GM23248 (cell line): Measurements from ENCODE around the gene RFXANK. TPM values are rescaled to one million over a fixed set of nuclear protein-coding genes. Genes with fewer than 3 reads are reported as not detected.
"Not testable (repeated sequence)": the region's sequence is repeated elsewhere in the genome, so short reads cannot be mapped to it uniquely, and the experiment has no call there.

Experiments
- DNase-seq: peaks from one replicate; pipeline ENCODE4 v3.0.0-alpha.2; 2015
- H2AFZ ChIP-seq: fragments of 200-600 bp; sonication (generic); 2 replicates; pipeline ENCODE4 v1.6.1; 2016; ENCODE audit warnings: antibody characterized with exemption
- H3F3A ChIP-seq: fragments of 200-600 bp; sonication (generic); 2 replicates; pipeline ENCODE4 v1.6.1; 2016; ENCODE audit warnings: mild to moderate bottlenecking, antibody characterized with exemption, mixed run types; ENCODE audit not compliant: insufficient read depth
- H3K27ac ChIP-seq: fragments of 200-600 bp; sonication (generic); 2 replicates; pipeline ENCODE4 v1.5.1; 2016; ENCODE audit warnings: mild to moderate bottlenecking
- H3K27me3 ChIP-seq: fragments of 200-600 bp; sonication (generic); replicated peaks from 2 replicates; pipeline ENCODE4 v1.6.1; 2016; ENCODE audit warnings: mild to moderate bottlenecking; ENCODE audit not compliant: insufficient read depth
- H3K36me3 ChIP-seq: fragments of 200-600 bp; sonication (generic); 2 replicates; pipeline ENCODE4 v1.6.1; 2016; ENCODE audit warnings: low read depth, mild to moderate bottlenecking
- H3K4me1 ChIP-seq: fragments of 200-600 bp; sonication (generic); 2 replicates; pipeline ENCODE4 v1.6.1; 2016; ENCODE audit warnings: mild to moderate bottlenecking; ENCODE audit not compliant: insufficient read depth
- H3K4me2 ChIP-seq: fragments of 200-600 bp; sonication (generic); one replicate; pipeline ENCODE4 v1.6.1; 2016; ENCODE audit warnings: mild to moderate bottlenecking; ENCODE audit not compliant: unreplicated experiment
- H3K4me3 ChIP-seq: fragments of 200-600 bp; sonication (generic); 2 replicates; pipeline ENCODE4 v1.5.1; 2016; ENCODE audit warnings: mild to moderate bottlenecking
- H3K79me2 ChIP-seq: fragments of 200-600 bp; sonication (generic); 2 replicates; pipeline ENCODE4 v1.6.1; 2016; ENCODE audit warnings: mild to moderate bottlenecking; ENCODE audit not compliant: insufficient read depth
- H3K9ac ChIP-seq: fragments of 200-600 bp; sonication (generic); 2 replicates; pipeline ENCODE4 v1.6.1; 2016; ENCODE audit warnings: mild to moderate bottlenecking
- H3K9me2 ChIP-seq: fragments of 200-600 bp; sonication (generic); 2 replicates; pipeline ENCODE4 v1.6.1; 2016; ENCODE audit warnings: mixed run types, mild to moderate bottlenecking, moderate library complexity; ENCODE audit not compliant: insufficient read depth
- H3K9me3 ChIP-seq: fragments of 200-600 bp; sonication (generic); one replicate; pipeline ENCODE4 v1.6.1; 2017; ENCODE audit warnings: low read depth
- H4K20me1 ChIP-seq: fragments of 200-600 bp; sonication (generic); 2 replicates; pipeline ENCODE4 v1.6.0; 2016; ENCODE audit not compliant: insufficient read depth
- EZH2 ChIP-seq: fragments of 200-600 bp; sonication (generic); IDR thresholded peaks from 2 replicates; pipeline ENCODE4 v1.6.1; 2018; ENCODE audit warnings: antibody characterized with exemption, mild to moderate bottlenecking; ENCODE audit not compliant: insufficient read depth, poor library complexity, severe bottlenecking
- EZH2phosphoT487 ChIP-seq: fragments of 200-600 bp; sonication (generic); IDR thresholded peaks from 2 replicates; pipeline ENCODE4 v1.6.1; 2018; ENCODE audit warnings: antibody characterized with exemption, moderate library complexity, mild to moderate bottlenecking, low read depth; ENCODE audit not compliant: insufficient read depth
- WGBS, 2 experiments: methylation state at CpG; one replicate each; pipeline ENCODE4 v1.1.6; 2015 to 2017; ENCODE audit warnings: low lambda C conversion rate in 2 of 2, low coverage in 1 of 2; ENCODE audit errors: missing lambda C conversion rate in 2 of 2; 5-methylcytosine and 5-hydroxymethylcytosine counted together
- in situ Hi-C: fragments of 300-500 bp; cut with MboI; formaldehyde crosslinking; loops from 2 replicates; pipeline ENCODE4 v1.15.0; 2020
- polyA plus RNA-seq: library from polyadenylated mRNA; unstranded; fragments of >200 nt; fragmentation: Nextera tagmentation; extraction: Ambion mirVana; gene quantifications from 2 replicates; pipeline ENCODE4 v1.2.1, GENCODE V29; 2016
- total RNA-seq: library from RNA; depleted of rRNA; stranded (reverse); fragments of >200 nt; shearing (Covaris generic); gene quantifications from 2 replicates; pipeline ENCODE4 v1.2.3, GENCODE V29; 2014

The RFXANK gene
- total and polyA plus RNA-seq, 2 experiments from 2014 or later, result 42.6 to 44.5 TPM

GRCh38 chr19:19145684-19146608 lies 46.1 kb upstream of the RFXANK start:
- no peaks in the 10 kb centered on the region for H3F3A ChIP-seq
- H2AFZ ChIP-seq, result peak overlapping the region; percentile 92
- no peaks in the 10 kb centered on the region for H3K36me3 ChIP-seq
- 28 to 33% methylated on average over 17 to 47 of the region's 47 CpGs for WGBS, 2 experiments
- H3K27me3 ChIP-seq, result no peaks in the 10 kb centered on the region
- H3K9me2 ChIP-seq, result no peaks in the 10 kb centered on the region
- no peaks in the 10 kb centered on the region for H3K9me3 ChIP-seq
- no peak overlapping the region for H3K27ac ChIP-seq
- H3K4me2 ChIP-seq, result peak overlapping the region; percentile 20
- no peaks in the 10 kb centered on the region for H3K79me2 ChIP-seq
- H3K4me3 ChIP-seq, result 0 out of 2 replicates have a peak overlapping the region, but pooled peaks have one; percentile 34
- in situ Hi-C loops, result no loop called here
- DNase-seq, result peak; percentile 52
- no peaks in the 10 kb centered on the region for H4K20me1 ChIP-seq
- TF ChIP-seq EZH2phosphoT487, result no peak
- no peak for TF ChIP-seq EZH2
- no peaks in the 10 kb centered on the region for H3K4me1 ChIP-seq
- H3K9ac ChIP-seq, result peak overlapping the region; percentile 64

GRCh38 chr19:19146865-19147264 lies 45.2 kb upstream of the RFXANK start:
- Histone ChIP-seq H3K36me3 (no peaks in the 10 kb centered on the region), H3K4me2 (no peak overlapping the region), H3K27me3 (no peaks in the 10 kb centered on the region), H2AFZ (no peak overlapping the region), H4K20me1 (no peaks in the 10 kb centered on the region), H3K9me2 (no peaks in the 10 kb centered on the region), H3F3A (no peaks in the 10 kb centered on the region), H3K27ac (no peak overlapping the region), H3K4me1 (no peaks in the 10 kb centered on the region), H3K79me2 (no peaks in the 10 kb centered on the region), H3K4me3 (no peak overlapping the region), H3K9ac (no peak overlapping the region), H3K9me3 (no peaks in the 10 kb centered on the region)
- DNase-seq, result no peak
- 98 to 100% methylated on average over 7 of the region's 7 CpGs for WGBS, 2 experiments
- in situ Hi-C loops, result no loop called here
- TF ChIP-seq EZH2phosphoT487, result no peak
- no peak for TF ChIP-seq EZH2

DNA sequence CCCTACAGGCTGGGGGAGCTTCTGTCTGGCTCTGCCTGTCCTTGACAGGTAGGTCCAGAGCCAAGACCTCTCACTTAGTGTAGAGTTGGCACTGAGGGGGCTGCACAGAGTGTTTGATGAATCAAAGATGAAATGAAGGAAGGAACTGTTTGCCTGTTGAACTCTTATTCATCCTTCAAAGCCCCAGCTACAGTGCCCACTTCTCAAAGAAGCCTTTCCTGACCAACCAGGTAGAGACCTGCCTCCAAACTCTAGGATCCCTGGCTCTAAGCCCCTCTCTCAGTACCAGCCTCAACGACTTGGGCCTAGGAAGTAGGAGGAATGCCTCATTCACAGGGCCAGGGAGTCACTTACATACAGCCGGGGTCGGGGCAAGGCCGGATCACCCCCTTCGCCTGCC lies 44.7 kb upstream of the RFXANK start:
- no peaks in the 10 kb centered on the region for H3K79me2 ChIP-seq
- DNase-seq, result no peak
- H3K4me3 ChIP-seq, result no peak overlapping the region
- no peak overlapping the region for H3K27ac ChIP-seq
- H3K4me2 ChIP-seq, result no peak overlapping the region
- no peak overlapping the region for H3K9ac ChIP-seq
- no peaks in the 10 kb centered on the region for H3K9me3 ChIP-seq
- 86 to 90% methylated on average over 5 of the region's 5 CpGs for WGBS, 2 experiments
- in situ Hi-C loops, result no loop called here
- H3K36me3 ChIP-seq, result no peaks in the 10 kb centered on the region
- no peaks in the 10 kb centered on the region for H4K20me1 ChIP-seq
- H2AFZ ChIP-seq, result no peak overlapping the region
- TF ChIP-seq EZH2, result no peak
- TF ChIP-seq EZH2phosphoT487, result no peak
- no peaks in the 10 kb centered on the region for H3K9me2 ChIP-seq
- H3K4me1 ChIP-seq, result no peaks in the 10 kb centered on the region
- H3K27me3 ChIP-seq, result no peaks in the 10 kb centered on the region
- H3F3A ChIP-seq, result no peaks in the 10 kb centered on the region

DNA sequence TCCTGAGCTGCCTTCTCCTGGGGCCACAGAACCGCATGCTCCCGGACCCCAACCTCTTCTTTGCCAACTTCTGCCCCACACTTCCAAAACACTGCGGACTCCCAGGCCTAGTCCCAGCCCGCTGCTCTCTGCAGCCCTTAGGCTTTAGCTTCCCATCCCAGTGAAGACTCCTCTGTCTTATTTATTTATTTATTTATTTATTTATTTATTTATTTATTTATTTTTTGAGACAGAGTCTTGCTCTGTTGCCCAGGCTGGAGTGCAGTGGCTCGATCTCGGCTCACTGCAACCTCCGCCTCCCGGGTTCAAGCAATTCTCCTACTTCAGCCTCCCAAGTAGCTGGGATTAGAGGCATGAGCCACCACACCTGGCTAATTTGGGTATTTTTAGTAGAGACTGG lies 43.6 kb upstream of the RFXANK start:
- H4K20me1 ChIP-seq, H3F3A ChIP-seq, H3K4me2 ChIP-seq, H3K9me2 ChIP-seq, H3K9me3 ChIP-seq, H3K4me3 ChIP-seq, DNase-seq, H3K36me3 ChIP-seq, H2AFZ ChIP-seq, in situ Hi-C loops, H3K9ac ChIP-seq, H3K27me3 ChIP-seq, H3K4me1 ChIP-seq, H3K79me2 ChIP-seq, H3K27ac ChIP-seq: not testable (repeated sequence)
- 93 to 94% methylated on average over 8 of the region's 8 CpGs for WGBS, 2 experiments

GRCh38 chr19:19149435-19149834 lies 42.6 kb upstream of the RFXANK start:
- H3K36me3 ChIP-seq, result no peaks in the 10 kb centered on the region
- H3F3A ChIP-seq, result no peaks in the 10 kb centered on the region

More at GRCh38 chr19:19149435-19149834, 42.6 kb upstream of the RFXANK start:
- no peaks in the 10 kb centered on the region for H3K79me2 ChIP-seq
- no peaks in the 10 kb centered on the region for H3K27me3 ChIP-seq
- no peak overlapping the region for H3K4me2 ChIP-seq
- DNase-seq, result no peak
- H3K4me3 ChIP-seq, result no peak overlapping the region
- no peaks in the 10 kb centered on the region for H3K4me1 ChIP-seq
- H4K20me1 ChIP-seq, result no peaks in the 10 kb centered on the region
- no peak overlapping the region for H3K9ac ChIP-seq
- in situ Hi-C loops, result no loop called here
- 94 to 98% methylated on average over 2 of the region's 2 CpGs for WGBS, 2 experiments
- H3K9me3 ChIP-seq, result no peaks in the 10 kb centered on the region
- no peak overlapping the region for H2AFZ ChIP-seq
- TF ChIP-seq EZH2phosphoT487, result no peak
- TF ChIP-seq EZH2, result no peak
- H3K9me2 ChIP-seq, result no peaks in the 10 kb centered on the region
- H3K27ac ChIP-seq, result no peak overlapping the region
